ENCODE measurements around the gene SRSF5. TPM values are rescaled to one million over a fixed set of nuclear protein-coding genes. Genes with fewer than 3 reads are reported as not detected.

The SRSF5 gene
- total and polyA plus RNA-seq, 2 of the 13 experiments (the other 11 are each of a cell fraction or from before 2014, with no cell fraction given) = 189 to 277 TPM

DNA sequence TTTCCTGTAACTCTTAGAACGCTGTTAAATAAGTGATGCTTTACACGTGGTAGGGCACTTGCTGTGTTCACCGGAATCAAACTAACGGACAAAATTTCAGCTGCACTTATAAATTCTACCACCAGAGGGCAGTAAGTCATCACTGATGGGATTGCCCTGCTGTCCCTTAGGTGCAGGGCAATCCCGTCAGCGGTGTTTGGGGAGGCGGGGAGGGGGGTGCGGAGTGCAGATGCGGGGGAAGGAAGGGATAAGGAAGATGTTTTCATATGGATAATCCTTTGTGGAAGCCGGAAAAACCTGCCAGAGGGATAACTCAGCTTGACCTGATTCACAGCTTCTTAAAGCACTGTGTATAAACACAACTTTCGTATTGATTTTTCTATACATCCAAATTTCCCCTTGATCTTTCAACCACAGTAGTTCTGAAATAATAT is 51.8 kb downstream of the SRSF5 start (continued):
- TF ChIP-seq, protein P1, sequence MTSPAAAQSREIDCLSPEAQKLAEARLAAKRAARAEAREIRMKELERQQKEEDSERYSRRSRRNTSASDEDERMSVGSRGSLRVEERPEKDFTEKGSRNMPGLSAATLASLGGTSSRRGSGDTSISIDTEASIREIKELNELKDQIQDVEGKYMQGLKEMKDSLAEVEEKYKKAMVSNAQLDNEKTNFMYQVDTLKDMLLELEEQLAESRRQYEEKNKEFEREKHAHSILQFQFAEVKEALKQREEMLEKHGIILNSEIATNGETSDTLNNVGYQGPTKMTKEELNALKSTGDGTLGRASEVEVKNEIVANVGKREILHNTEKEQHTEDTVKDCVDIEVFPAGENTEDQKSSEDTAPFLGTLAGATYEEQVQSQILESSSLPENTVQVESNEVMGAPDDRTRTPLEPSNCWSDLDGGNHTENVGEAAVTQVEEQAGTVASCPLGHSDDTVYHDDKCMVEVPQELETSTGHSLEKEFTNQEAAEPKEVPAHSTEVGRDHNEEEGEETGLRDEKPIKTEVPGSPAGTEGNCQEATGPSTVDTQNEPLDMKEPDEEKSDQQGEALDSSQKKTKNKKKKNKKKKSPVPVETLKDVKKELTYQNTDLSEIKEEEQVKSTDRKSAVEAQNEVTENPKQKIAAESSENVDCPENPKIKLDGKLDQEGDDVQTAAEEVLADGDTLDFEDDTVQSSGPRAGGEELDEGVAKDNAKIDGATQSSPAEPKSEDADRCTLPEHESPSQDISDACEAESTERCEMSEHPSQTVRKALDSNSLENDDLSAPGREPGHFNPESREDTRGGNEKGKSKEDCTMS (CRISPR knock-in tag; conservative IDR thresholded peaks at IDR 0.05) = no peak
- TF ChIP-seq IRF2 (CRISPR knock-in tag; IDR thresholded peaks at IDR 0.05) (0 out of 2 replicates have a peak, but pooled peaks have one; percentile 17), ZNF619 (CRISPR knock-in tag; IDR thresholded peaks at IDR 0.05) (no peak)

DNA sequence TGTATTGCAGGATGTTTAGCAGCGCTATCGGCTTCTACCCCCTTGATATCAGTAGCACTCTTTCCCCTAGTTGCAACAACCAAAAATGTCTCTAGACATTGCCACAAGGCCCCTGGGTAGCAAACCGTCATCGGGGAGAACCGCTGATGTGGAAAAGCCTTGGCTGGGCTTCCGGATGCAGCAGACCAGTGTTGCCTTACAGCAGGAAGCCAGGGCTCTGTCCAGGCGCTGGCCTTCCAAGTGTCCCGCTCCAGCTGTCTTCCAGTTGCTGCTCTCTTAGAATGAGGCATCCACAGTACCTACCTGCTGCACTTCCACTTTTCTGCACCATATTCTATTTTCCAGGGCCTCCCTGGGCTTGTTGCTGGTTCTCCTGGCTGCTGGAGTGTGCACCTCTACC is 52.7 kb downstream of the SRSF5 start:
- ATAC-seq (peak; percentile 46; the same call in 2 of the 3 replicates), FAIRE-seq (no peak), DNase-seq (ENCODE audit: low spot score) (no peak)
- no peak overlapping the region for H2AFZ ChIP-seq (ENCODE audit: low read length)
- no peaks in the 10 kb centered on the region for H3K36me3 ChIP-seq (replicated peaks in 1 of 2; ENCODE audit: control insufficient read depth in 1 of 2, insufficient read depth in 2 of 2, low read length in 2 of 2)
- intact Hi-C loops (cut with micrococcal nuclease; ENCODE audit: unreplicated experiment) = loop anchor here (2.0 to 10.0 kb wide), 3 partner anchors 65 to 499 kb away; no protein-coding TSS in a partner anchor
- peaks cover 0 to under 1% of the 10 kb centered on the region in 2 experiments; a peak in 1 of 5 replicates for H3K27me3 ChIP-seq (ENCODE audit: control insufficient read depth in 1 of 2, insufficient read depth in 2 of 2, low read length in 2 of 2)
- H3K4me3 ChIP-seq (replicated peaks in 1 of 3; ENCODE audit: insufficient read depth in 1 of 3, low read depth in 2 of 3, low read length in 3 of 3) = no peak overlapping the region
- H3K4me2 ChIP-seq (ENCODE audit: low read depth, low read length) = no peak overlapping the region
- H3K9ac ChIP-seq (ENCODE audit: insufficient read depth, low read depth, low read length) = no peak overlapping the region
- WGBS (ENCODE audit: low lambda C conversion rate) = 79% methylated on average over 8 of the region's 8 CpGs
- no peaks in the 10 kb centered on the region for H3K9me3 ChIP-seq (ENCODE audit: low read length)
- ChIA-PET POLR2A (interaction anchor here (1.5 kb wide), 1 partner anchor 59 kb away, joined by 4 read pairs; the partner anchor contains the start of gene SMOC1), CTCF (ENCODE audit: low intra/inter-chr PET ratio, low total read pairs) (interaction anchor here (1.5 to 3.0 kb wide), 4 partner anchors 193 to 254 kb away, joined by 4 to 45 read pairs (median 14); no protein-coding TSS in a partner anchor)
- H3K79me2 ChIP-seq (ENCODE audit: insufficient read depth, low read length) = no peaks in the 10 kb centered on the region
- no peaks in the 10 kb centered on the region for H4K20me1 ChIP-seq (ENCODE audit: insufficient read depth, low read length)
- in situ Hi-C loops (cut with HindIII; ENCODE audit: extremely low pct_ligation_motif_present, low pct_unique_long_range_greater_than_20kb) = loop anchor here (5.0 to 10.0 kb wide), 2 partner anchors 208 to 495 kb away; no protein-coding TSS in a partner anchor
- H3K4me1 ChIP-seq (ENCODE audit: insufficient read depth, low read length) = peaks cover 12% of the 10 kb centered on the region
- no TSS peak for BruUV-seq (replicated peaks)
- H3K27ac ChIP-seq (ENCODE audit: extremely low read length, insufficient read depth, low read length) = no peak overlapping the region
- TF ChIP-seq, protein P2, sequence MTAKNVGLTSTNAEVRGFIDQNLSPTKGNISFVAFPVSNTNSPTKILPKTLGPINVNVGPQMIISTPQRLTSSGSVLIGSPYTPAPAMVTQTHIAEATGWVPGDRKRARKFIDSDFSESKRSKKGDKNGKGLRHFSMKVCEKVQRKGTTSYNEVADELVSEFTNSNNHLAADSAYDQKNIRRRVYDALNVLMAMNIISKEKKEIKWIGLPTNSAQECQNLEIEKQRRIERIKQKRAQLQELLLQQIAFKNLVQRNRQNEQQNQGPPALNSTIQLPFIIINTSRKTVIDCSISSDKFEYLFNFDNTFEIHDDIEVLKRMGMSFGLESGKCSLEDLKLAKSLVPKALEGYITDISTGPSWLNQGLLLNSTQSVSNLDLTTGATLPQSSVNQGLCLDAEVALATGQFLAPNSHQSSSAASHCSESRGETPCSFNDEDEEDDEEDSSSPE (CRISPR knock-in tag; IDR thresholded peaks at IDR 0.05) = no peak

Measured in HepG2 (cell line).